Endothelial cell of umbilical vein (primary cell): ENCODE measurements around the gene BCCIP. TPM values are rescaled to one million over a fixed set of nuclear protein-coding genes. Genes with fewer than 3 reads are reported as not detected.

Experiments
- BruUV-seq: library from RNA; stranded (reverse); fragments of 400-500 nt; replicated peaks from 2 replicates; lab custom pipeline; 2021; lab: Mats Ljungman, UMichigan
- CTCF ChIA-PET: fragments of 300-600, 350-600 bp; sonication (Branson Sonifier 250); formaldehyde crosslinking; loops from one replicate; lab custom pipeline; 2021; ENCODE audit warnings: antibody characterized with exemption, inconsistent platforms; lab: Charles Lee
- POLR2A ChIA-PET: fragments of 300-600, 350-600 bp; sonication (Branson Sonifier 250); formaldehyde crosslinking; loops from one replicate; lab custom pipeline; 2021; ENCODE audit warnings: antibody characterized with exemption, inconsistent platforms; lab: Charles Lee
- DNase-seq: peaks from one replicate; pipeline ENCODE4 v3.0.0-alpha.2; 2011; ENCODE audit warnings: low read depth, low spot score
- FAIRE-seq: peaks from 2 replicates; lab custom pipeline; 2011; peaks lifted over from hg19 to GRCh38; lab: Jason Lieb, UNC
- H2AFZ ChIP-seq: 2 replicates; pipeline ENCODE4 v1.6.0; 2012; ENCODE audit warnings: low read depth, low read length, control low read depth, inconsistent platforms
- H3K27ac ChIP-seq: 2 replicates; pipeline ENCODE4 v1.5.1; 2011; ENCODE audit warnings: low read depth, mild to moderate bottlenecking, control low read depth, low read length, moderate library complexity; ENCODE audit not compliant: insufficient read depth
- H3K27me3 ChIP-seq, 2 experiments: 2 replicates each; pipeline versions ENCODE4 v1.6.0 to v1.6.1; 2011; ENCODE audit warnings: low read length in 2 of 2, mixed read lengths in 1 of 2; ENCODE audit not compliant: control insufficient read depth in 2 of 2, insufficient read depth in 2 of 2
- H3K36me3 ChIP-seq, 2 experiments: 2 replicates in 1 of 2; 3 replicates in 1 of 2; pipeline ENCODE4 v1.5.1; 2011; ENCODE audit warnings: low read length in 2 of 2, mild to moderate bottlenecking in 1 of 2, moderate library complexity in 1 of 2; ENCODE audit not compliant: control insufficient read depth in 2 of 2, insufficient read depth in 2 of 2; ENCODE audit errors: extremely low read depth in 1 of 2
- H3K4me1 ChIP-seq: 3 replicates; pipeline ENCODE4 v1.5.1; 2011; ENCODE audit warnings: mild to moderate bottlenecking, low read length; ENCODE audit not compliant: control insufficient read depth, insufficient read depth; ENCODE audit errors: extremely low read depth
- H3K4me2 ChIP-seq: 2 replicates; pipeline ENCODE4 v1.6.1; 2011; ENCODE audit warnings: low read length, control low read depth, mixed read lengths; ENCODE audit not compliant: insufficient read depth
- H3K4me3 ChIP-seq, 3 experiments: fragments of 200-600 bp in 1 of 3; sonication (generic), shearing (Covaris generic) in 1 of 3; replicated peaks in 1 of 3; 2 replicates each; pipeline ENCODE4 v1.5.1; 2011 to 2016; ENCODE audit warnings: control low read depth in 3 of 3, low read length in 3 of 3, mild to moderate bottlenecking in 2 of 3, inconsistent platforms in 1 of 3, low read depth in 1 of 3, moderate library complexity in 1 of 3; ENCODE audit not compliant: insufficient read depth in 1 of 3
- H3K79me2 ChIP-seq: 2 replicates; pipeline ENCODE4 v1.6.0; 2012; ENCODE audit warnings: low read length, inconsistent platforms; ENCODE audit not compliant: control insufficient read depth, insufficient read depth
- H3K9ac ChIP-seq: replicated peaks from 2 replicates; pipeline ENCODE3; 2011; ENCODE audit warnings: low read length, control low read depth; ENCODE audit not compliant: insufficient read depth; ENCODE audit errors: extremely low read depth
- H3K9me1 ChIP-seq: replicated peaks from 3 replicates; pipeline ENCODE4 v1.6.0; 2011; ENCODE audit warnings: mild to moderate bottlenecking, low read length; ENCODE audit not compliant: control insufficient read depth, insufficient read depth; ENCODE audit errors: extremely low read depth
- H3K9me3 ChIP-seq: replicated peaks from 2 replicates; pipeline ENCODE4 v1.5.1; 2012; ENCODE audit warnings: low read length, inconsistent platforms; ENCODE audit not compliant: control insufficient read depth, insufficient read depth
- H4K20me1 ChIP-seq: replicated peaks from 2 replicates; pipeline ENCODE3; 2011; ENCODE audit warnings: mild to moderate bottlenecking, low read length; ENCODE audit not compliant: control insufficient read depth, insufficient read depth; ENCODE audit errors: extremely low read depth
- CTCF ChIP-seq, 2 donors: IDR thresholded peaks; 1 replicate in 1 of 2; 2 replicates in 1 of 2; pipeline ENCODE4 v1.5.1; 2011; ENCODE audit warnings: low read length in 2 of 2, mild to moderate bottlenecking in 2 of 2, moderate library complexity in 2 of 2, control low read depth in 1 of 2, inconsistent platforms in 1 of 2, low read depth in 1 of 2; ENCODE audit not compliant: insufficient read depth in 1 of 2; ENCODE audit errors: extremely low read depth in 1 of 2
- FOS ChIP-seq: IDR thresholded peaks from 2 replicates; pipeline ENCODE4 v1.6.1; 2011; ENCODE audit warnings: mild to moderate bottlenecking, low read length, moderate library complexity, borderline replicate concordance; ENCODE audit not compliant: insufficient read depth
- GATA2 ChIP-seq: IDR thresholded peaks from 2 replicates; pipeline ENCODE4 v1.7.0; 2011; ENCODE audit warnings: low read depth, mild to moderate bottlenecking, moderate library complexity, mixed read lengths, low read length; ENCODE audit not compliant: insufficient read length, insufficient read depth
- JUN ChIP-seq: IDR thresholded peaks from 2 replicates; pipeline ENCODE4 v1.6.1; 2011; ENCODE audit warnings: borderline replicate concordance, low read depth; ENCODE audit not compliant: insufficient read length, insufficient read depth
- MYC ChIP-seq: IDR thresholded peaks from one replicate; pipeline ENCODE4 v1.6.1; 2011; ENCODE audit warnings: mild to moderate bottlenecking, low read depth, low read length
- POLR2A ChIP-seq: IDR thresholded peaks from 2 replicates; pipeline ENCODE4 v1.6.1; 2012; ENCODE audit warnings: low read depth, mild to moderate bottlenecking, control low read depth, low read length
- POLR2AphosphoS5 ChIP-seq: IDR thresholded peaks from 2 replicates; pipeline ENCODE4 v1.6.1; 2012; ENCODE audit warnings: low read depth, mild to moderate bottlenecking, control low read depth, low read length, moderate library complexity; ENCODE audit not compliant: insufficient read depth
- dilution Hi-C: fragments of 300-500 bp; cut with MboI; formaldehyde crosslinking; loops from one replicate; pipeline ENCODE4 v1.15.0; 2019; ENCODE audit warnings: low sequenced_read_pairs; ENCODE audit not compliant: extremely low pct_ligation_motif_present
- intact Hi-C: fragments of 100-400 bp; cut with micrococcal nuclease; formaldehyde crosslinking; loops from one replicate; pipeline ENCODE4 v1.10.0; 2022
- polyA plus RNA-seq, 4 experiments: library from polyadenylated mRNA; depleted of rRNA in 3 of 4; stranded (reverse) in 3 of 4; unstranded in 1 of 4; fragments of >200 nt; gene quantifications; 2 replicates each; pipeline versions ENCODE4 v1.2.1 to v1.2.3, GENCODE V29; 2011 to 2012; ENCODE audit warnings: missing spikeins in 1 of 4
- total RNA-seq: library from RNA; stranded (reverse); gene quantifications from 2 replicates; pipeline ENCODE4 v1.2.3, GENCODE V29; 2021

BCCIP gene
- total and polyA plus RNA-seq, 2 donors (not counting 3 experiments of a cell fraction or from before 2014, with no cell fraction given), result 14.5 to 73.5 TPM

DNA sequence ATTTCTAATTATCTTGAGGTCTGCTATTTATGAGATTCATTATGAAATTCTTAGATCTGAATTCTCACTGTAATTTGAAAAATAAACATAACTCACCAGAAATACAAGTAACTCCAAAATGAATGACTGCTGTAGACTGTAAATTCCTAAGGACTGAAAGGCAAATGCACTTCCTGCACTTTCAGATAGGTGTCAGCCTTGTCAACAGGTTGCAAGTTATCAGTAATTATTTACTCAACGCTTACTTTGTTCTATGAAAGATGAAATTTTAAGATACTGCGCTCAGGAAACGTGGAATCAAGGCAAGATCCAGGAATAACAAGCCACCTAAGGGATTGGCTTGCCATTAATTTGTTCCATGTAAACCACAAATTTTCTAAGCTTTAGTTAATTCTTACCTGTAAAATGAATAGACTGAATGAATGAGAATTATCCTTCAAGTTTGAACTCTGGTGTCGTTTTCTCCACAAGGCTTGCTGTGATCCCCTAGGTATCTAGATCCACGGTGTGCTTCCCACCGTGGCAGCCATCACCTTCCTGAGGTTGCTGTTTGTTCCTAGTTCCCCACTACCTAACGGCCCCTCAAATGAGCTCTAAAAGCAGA lies 45.1 kb downstream of the BCCIP start:
- DNase-seq, result peak; percentile 73
- H4K20me1 ChIP-seq, result no peaks in the 10 kb centered on the region
- TF ChIP-seq POLR2AphosphoS5 (no peak), CTCF (IDR thresholded peaks at IDR 0.05; ENCODE audit: extremely low read depth in 1 of 2, insufficient read depth in 1 of 2, low read depth in 1 of 2, low read length in 2 of 2) (peak; percentile 57 to 61)
- BruUV-seq, result no TSS peak
- no peaks in the 10 kb centered on the region for H3K9me3 ChIP-seq
- no peaks in the 10 kb centered on the region for H3K27me3 ChIP-seq
- no peaks in the 10 kb centered on the region for H3K79me2 ChIP-seq
- no peaks in the 10 kb centered on the region for H3K9me1 ChIP-seq
- intact Hi-C loops, result loop anchor here (1.0 to 5.0 kb wide), 6 partner anchors 66 to 881 kb away; no protein-coding TSS in a partner anchor
- no peaks in the 10 kb centered on the region for H3K4me1 ChIP-seq
- H3K4me2 ChIP-seq, result no peak overlapping the region
- no peak overlapping the region for H3K9ac ChIP-seq
- no peak overlapping the region for H3K4me3 ChIP-seq
- no peak overlapping the region for H3K27ac ChIP-seq
- H3K36me3 ChIP-seq, result peaks cover 4 to 8% of the 10 kb centered on the region in 2 experiments
- POLR2A ChIA-PET, result no interaction called here
- peak; percentile 86 for FAIRE-seq
- CTCF ChIA-PET, result interaction anchor here (0.8 to 3.3 kb wide), 11 partner anchors 11 to 1986 kb away, joined by 3 to 24 read pairs (median 4); no protein-coding TSS in a partner anchor
- dilution Hi-C loops, result no loop called here
- no peak overlapping the region for H2AFZ ChIP-seq

- intact Hi-C loops, result no loop called here
- ChIA-PET CTCF (interaction anchor here (1.4 kb wide), 1 partner anchor 11 kb away, joined by 7 read pairs; no protein-coding TSS in a partner anchor), POLR2A (no interaction called here)
- Histone ChIP-seq H3K79me2 (no peaks in the 10 kb centered on the region), H3K4me2 (no peak overlapping the region), H3K4me1 (no peaks in the 10 kb centered on the region), H4K20me1 (no peaks in the 10 kb centered on the region), H2AFZ (no peak overlapping the region), H3K9me1 (no peaks in the 10 kb centered on the region), H3K9me3 (no peaks in the 10 kb centered on the region), H3K27me3 (no peaks in the 10 kb centered on the region), H3K27ac (no peak overlapping the region), H3K36me3 (peaks cover 0 to 5% of the 10 kb centered on the region in 2 experiments), H3K9ac (no peak overlapping the region), H3K4me3 (no peak overlapping the region)
- TF ChIP-seq JUN, result no peak
- TF ChIP-seq MYC, result no peak
- TF ChIP-seq FOS, result no peak
- no peak for TF ChIP-seq CTCF (IDR thresholded peaks at IDR 0.05; ENCODE audit: extremely low read depth in 1 of 2, insufficient read depth in 1 of 2, low read depth in 1 of 2, low read length in 2 of 2)
- no peak for TF ChIP-seq POLR2A
- no peak for TF ChIP-seq GATA2
- dilution Hi-C loops, result no loop called here
- DNase-seq (no peak), FAIRE-seq (no peak)
- no TSS peak for BruUV-seq
These were observed 48.0 kb downstream of the BCCIP start for GRCh38 chr10:125871338-125871737.
